ENCODE measurements around the gene SIRPB2. TPM values are rescaled to one million over a fixed set of nuclear protein-coding genes. Genes with fewer than 3 reads are reported as not detected.

Gene SIRPB2
- total and polyA plus RNA-seq, 4 donors, result 0.99 to 4.4 (median 2.2) TPM

GRCh38 chr20:1503564-1504227, 12.5 kb upstream of the SIRPB2 start:
- H3K4me1 ChIP-seq (ENCODE audit: control insufficient read depth in 4 of 4, insufficient read depth in 4 of 4, low read length in 3 of 4), result no peaks in the 10 kb centered on the region
- peaks cover 0 to 3% (median 1%) of the 10 kb centered on the region in 4 donors for H3K27me3 ChIP-seq (ENCODE audit: control insufficient read depth in 4 of 4, insufficient read depth in 4 of 4, low read length in 3 of 4)
- peak; percentile 68 for DNase-seq (ENCODE audit: low spot score)
- H3K9me3 ChIP-seq (ENCODE audit: control insufficient read depth in 4 of 4, low read length in 3 of 4), result no peaks in the 10 kb centered on the region
- WGBS, result 2% methylated on average over 8 of the region's 8 CpGs
- TF ChIP-seq CTCF (IDR thresholded peaks at IDR 0.05; ENCODE audit: low read depth, low read length, missing input control) (peak; percentile 99), HNF4G (IDR thresholded peaks at IDR 0.05) (no peak), ZBTB33 (IDR thresholded peaks at IDR 0.05) (no peak), TAF1 (conservative IDR thresholded peaks at IDR 0.05) (no peak), FOXA1 (IDR thresholded peaks at IDR 0.05) (no peak), YY1 (IDR thresholded peaks at IDR 0.05) (peak; percentile 32), REST (IDR thresholded peaks at IDR 0.05) (no peak), JUND (IDR thresholded peaks at IDR 0.05) (no peak), SP1 (IDR thresholded peaks at IDR 0.05) (peak; percentile 36), GABPA (IDR thresholded peaks at IDR 0.05 in 1 of 2, conservative IDR thresholded peaks at IDR 0.05 in 1 of 2) (peak in 1 of 2 donors; percentile 46), FOXA2 (IDR thresholded peaks at IDR 0.05) (peak; percentile 23), RXRA (IDR thresholded peaks at IDR 0.05) (peak; percentile 8 to 29), RAD21 (IDR thresholded peaks at IDR 0.05) (peak; percentile 97 to 99), ATF3 (IDR thresholded peaks at IDR 0.05) (peak; percentile 10), NR2F2 (IDR thresholded peaks at IDR 0.05) (no peak), EGR1 (IDR thresholded peaks at IDR 0.05; ENCODE audit: low read depth in 2 of 2) (no peak), MAX (IDR thresholded peaks at IDR 0.05) (peak; percentile 32), HNF4A (conservative IDR thresholded peaks at IDR 0.05) (no peak)
- no peak overlapping the region for H3K9ac ChIP-seq (ENCODE audit: low read depth in 1 of 2, low read length in 2 of 2)
- no peak overlapping the region for H3K27ac ChIP-seq (ENCODE audit: low read depth in 1 of 2, low read length in 2 of 2)
- no peak overlapping the region for H3K4me3 ChIP-seq (ENCODE audit: low read depth in 1 of 3, low read length in 3 of 3)
- no peaks in the 10 kb centered on the region for H3K36me3 ChIP-seq (ENCODE audit: control insufficient read depth in 4 of 4, insufficient read depth in 3 of 4, low read depth in 1 of 4, low read length in 3 of 4)
